ENCODE measurements around the gene DNASE2B. TPM values are rescaled to one million over a fixed set of nuclear protein-coding genes. Genes with fewer than 3 reads are reported as not detected.

The DNASE2B gene
- total and polyA plus RNA-seq, 2 experiments from 2014 or later: not detected

GRCh38 chr1:84433258-84434080, 35.2 kb downstream of the DNASE2B start:
- peak overlapping the region; percentile 68 for H3K4me2 ChIP-seq
- H3K9me2 ChIP-seq (replicated peaks; ENCODE audit: insufficient read depth): no peaks in the 10 kb centered on the region
- H3K36me3 ChIP-seq (replicated peaks; ENCODE audit: insufficient read depth, low read depth): no peaks in the 10 kb centered on the region
- H3K27ac ChIP-seq: no peak overlapping the region
- WGBS (ENCODE audit: low lambda C conversion rate, missing lambda C conversion rate): 40% methylated on average over 11 of the region's 11 CpGs
- H2AFZ ChIP-seq: peak overlapping the region; percentile 18
- no peak overlapping the region for H3K4me3 ChIP-seq
- no peak for TF ChIP-seq EZH2phosphoT487 (IDR thresholded peaks at IDR 0.05; ENCODE audit: low read depth, severe bottlenecking, unreplicated experiment)
- TF ChIP-seq CTCF (IDR thresholded peaks at IDR 0.05; ENCODE audit: poor library complexity): peak; percentile 89
- no peaks in the 10 kb centered on the region for H3K4me1 ChIP-seq (ENCODE audit: insufficient read depth)
- no peaks in the 10 kb centered on the region for H3K79me2 ChIP-seq
- H4K20me1 ChIP-seq (ENCODE audit: insufficient read depth, poor library complexity, severe bottlenecking): no peaks in the 10 kb centered on the region
- H3K27me3 ChIP-seq: no peaks in the 10 kb centered on the region
- no peaks in the 10 kb centered on the region for H3K9me3 ChIP-seq (ENCODE audit: low read depth)
- DNase-seq (ENCODE audit: low spot score): peak; percentile 74

GRCh38 chr1:84434081-84434769, 35.9 kb downstream of the DNASE2B start:
- 73% methylated on average over 6 of the region's 6 CpGs for WGBS (ENCODE audit: low lambda C conversion rate, missing lambda C conversion rate)
- H3K27me3 ChIP-seq: no peaks in the 10 kb centered on the region
- no peak overlapping the region for H3K4me2 ChIP-seq
- H2AFZ ChIP-seq: no peak overlapping the region
- no peak for TF ChIP-seq CTCF (IDR thresholded peaks at IDR 0.05; ENCODE audit: poor library complexity)
- TF ChIP-seq EZH2 (IDR thresholded peaks at IDR 0.05; ENCODE audit: borderline replicate concordance): no peak
- TF ChIP-seq EZH2phosphoT487 (IDR thresholded peaks at IDR 0.05; ENCODE audit: low read depth, severe bottlenecking, unreplicated experiment): no peak
- H3K4me3 ChIP-seq: no peak overlapping the region
- no peak overlapping the region for H3K27ac ChIP-seq
- DNase-seq (ENCODE audit: low spot score): no peak
- H4K20me1 ChIP-seq (ENCODE audit: insufficient read depth, poor library complexity, severe bottlenecking): no peaks in the 10 kb centered on the region
- H3K9me2 ChIP-seq (replicated peaks; ENCODE audit: insufficient read depth): no peaks in the 10 kb centered on the region
- H3K36me3 ChIP-seq (replicated peaks; ENCODE audit: insufficient read depth, low read depth): no peaks in the 10 kb centered on the region
- H3K9me3 ChIP-seq (ENCODE audit: low read depth): no peaks in the 10 kb centered on the region
- H3K4me1 ChIP-seq (ENCODE audit: insufficient read depth): no peaks in the 10 kb centered on the region
- no peaks in the 10 kb centered on the region for H3K79me2 ChIP-seq

GRCh38 chr1:84434801-84435549, 36.7 kb downstream of the DNASE2B start:
- Histone ChIP-seq H3K79me2 (no peaks in the 10 kb centered on the region), H3K4me1 (ENCODE audit: insufficient read depth) (no peaks in the 10 kb centered on the region), H3K9me2 (replicated peaks; ENCODE audit: insufficient read depth) (no peaks in the 10 kb centered on the region), H3K4me3 (no peak overlapping the region), H3K27me3 (no peaks in the 10 kb centered on the region), H3K9me3 (ENCODE audit: low read depth) (no peaks in the 10 kb centered on the region), H3K4me2 (no peak overlapping the region), H2AFZ (no peak overlapping the region), H4K20me1 (ENCODE audit: insufficient read depth, poor library complexity, severe bottlenecking) (no peaks in the 10 kb centered on the region), H3K36me3 (replicated peaks; ENCODE audit: insufficient read depth, low read depth) (no peaks in the 10 kb centered on the region), H3K27ac (no peak overlapping the region)
- TF ChIP-seq EZH2 (IDR thresholded peaks at IDR 0.05; ENCODE audit: borderline replicate concordance) (no peak), EZH2phosphoT487 (IDR thresholded peaks at IDR 0.05; ENCODE audit: low read depth, severe bottlenecking, unreplicated experiment) (no peak), CTCF (IDR thresholded peaks at IDR 0.05; ENCODE audit: poor library complexity) (no peak)
- DNase-seq (ENCODE audit: low spot score): no peak
- WGBS (ENCODE audit: low lambda C conversion rate, missing lambda C conversion rate): 46% methylated on average over 4 of the region's 4 CpGs
